Measurements from ENCODE around the gene FECH.

Gene FECH

DNA sequence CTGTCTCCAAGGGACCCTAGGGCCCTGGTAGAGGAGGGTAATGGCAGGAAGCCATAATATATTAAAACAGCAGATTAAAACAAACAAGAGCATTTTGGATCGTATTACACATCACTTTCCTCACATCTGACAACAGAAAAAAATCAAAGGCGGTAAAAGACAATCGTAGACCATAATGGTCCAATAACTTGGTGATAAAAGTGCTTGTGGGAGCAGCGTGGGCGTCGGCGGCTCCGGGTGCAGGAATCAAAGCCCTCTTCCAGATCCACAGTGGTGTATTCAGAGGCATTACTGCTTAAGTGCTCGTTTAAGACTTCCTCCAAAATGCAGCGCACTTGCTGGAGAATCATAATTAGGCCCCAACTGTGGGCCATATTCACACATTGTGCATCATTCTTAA, 68.0 kb downstream of the FECH start (continued):
- no peak for TF ChIP-seq SP2 (tag by site-specific recombination; IDR thresholded peaks at IDR 0.05)
- TF ChIP-seq ZNF776 (tag by site-specific recombination; IDR thresholded peaks at IDR 0.05; ENCODE audit: borderline replicate concordance), result no peak
- TF ChIP-seq, protein P1, sequence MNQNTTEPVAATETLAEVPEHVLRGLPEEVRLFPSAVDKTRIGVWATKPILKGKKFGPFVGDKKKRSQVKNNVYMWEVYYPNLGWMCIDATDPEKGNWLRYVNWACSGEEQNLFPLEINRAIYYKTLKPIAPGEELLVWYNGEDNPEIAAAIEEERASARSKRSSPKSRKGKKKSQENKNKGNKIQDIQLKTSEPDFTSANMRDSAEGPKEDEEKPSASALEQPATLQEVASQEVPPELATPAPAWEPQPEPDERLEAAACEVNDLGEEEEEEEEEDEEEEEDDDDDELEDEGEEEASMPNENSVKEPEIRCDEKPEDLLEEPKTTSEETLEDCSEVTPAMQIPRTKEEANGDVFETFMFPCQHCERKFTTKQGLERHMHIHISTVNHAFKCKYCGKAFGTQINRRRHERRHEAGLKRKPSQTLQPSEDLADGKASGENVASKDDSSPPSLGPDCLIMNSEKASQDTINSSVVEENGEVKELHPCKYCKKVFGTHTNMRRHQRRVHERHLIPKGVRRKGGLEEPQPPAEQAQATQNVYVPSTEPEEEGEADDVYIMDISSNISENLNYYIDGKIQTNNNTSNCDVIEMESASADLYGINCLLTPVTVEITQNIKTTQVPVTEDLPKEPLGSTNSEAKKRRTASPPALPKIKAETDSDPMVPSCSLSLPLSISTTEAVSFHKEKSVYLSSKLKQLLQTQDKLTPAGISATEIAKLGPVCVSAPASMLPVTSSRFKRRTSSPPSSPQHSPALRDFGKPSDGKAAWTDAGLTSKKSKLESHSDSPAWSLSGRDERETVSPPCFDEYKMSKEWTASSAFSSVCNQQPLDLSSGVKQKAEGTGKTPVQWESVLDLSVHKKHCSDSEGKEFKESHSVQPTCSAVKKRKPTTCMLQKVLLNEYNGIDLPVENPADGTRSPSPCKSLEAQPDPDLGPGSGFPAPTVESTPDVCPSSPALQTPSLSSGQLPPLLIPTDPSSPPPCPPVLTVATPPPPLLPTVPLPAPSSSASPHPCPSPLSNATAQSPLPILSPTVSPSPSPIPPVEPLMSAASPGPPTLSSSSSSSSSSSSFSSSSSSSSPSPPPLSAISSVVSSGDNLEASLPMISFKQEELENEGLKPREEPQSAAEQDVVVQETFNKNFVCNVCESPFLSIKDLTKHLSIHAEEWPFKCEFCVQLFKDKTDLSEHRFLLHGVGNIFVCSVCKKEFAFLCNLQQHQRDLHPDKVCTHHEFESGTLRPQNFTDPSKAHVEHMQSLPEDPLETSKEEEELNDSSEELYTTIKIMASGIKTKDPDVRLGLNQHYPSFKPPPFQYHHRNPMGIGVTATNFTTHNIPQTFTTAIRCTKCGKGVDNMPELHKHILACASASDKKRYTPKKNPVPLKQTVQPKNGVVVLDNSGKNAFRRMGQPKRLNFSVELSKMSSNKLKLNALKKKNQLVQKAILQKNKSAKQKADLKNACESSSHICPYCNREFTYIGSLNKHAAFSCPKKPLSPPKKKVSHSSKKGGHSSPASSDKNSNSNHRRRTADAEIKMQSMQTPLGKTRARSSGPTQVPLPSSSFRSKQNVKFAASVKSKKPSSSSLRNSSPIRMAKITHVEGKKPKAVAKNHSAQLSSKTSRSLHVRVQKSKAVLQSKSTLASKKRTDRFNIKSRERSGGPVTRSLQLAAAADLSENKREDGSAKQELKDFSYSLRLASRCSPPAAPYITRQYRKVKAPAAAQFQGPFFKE (tag by site-specific recombination; IDR thresholded peaks at IDR 0.05; ENCODE audit: borderline replicate concordance), result no peak

DNA sequence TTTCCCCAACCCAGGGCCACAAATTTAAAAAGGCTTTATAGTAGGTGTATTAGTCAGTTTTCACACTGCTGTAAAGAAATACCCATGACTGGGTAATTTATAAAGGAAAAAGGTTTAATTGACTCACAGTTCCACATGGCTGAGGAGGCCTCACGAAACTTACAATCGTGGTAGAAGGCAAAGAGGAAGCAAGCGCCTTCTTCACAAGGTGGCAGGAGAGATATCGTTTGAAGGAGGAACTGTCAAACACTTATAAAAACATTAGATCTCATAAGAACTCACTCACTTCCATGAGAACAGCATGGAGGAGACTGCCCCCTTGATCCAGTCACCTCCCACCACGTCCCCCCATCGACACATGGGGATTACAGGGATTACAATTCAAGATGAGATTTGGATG, 70.4 kb downstream of the FECH start:
- H3K4me1 ChIP-seq (ENCODE audit: control insufficient read depth, insufficient read depth, low read length), result no peaks in the 10 kb centered on the region
- no peaks in the 10 kb centered on the region for H3K36me3 ChIP-seq (ENCODE audit: control insufficient read depth in 2 of 2, insufficient read depth in 1 of 2, low read length in 2 of 2)
- ChIA-PET CTCF (interaction anchor here (0.7 kb wide), 1 partner anchor 47 kb away, joined by 4 read pairs; no protein-coding TSS in a partner anchor), POLR2A (no interaction called here)
- no peak overlapping the region for H3K4me3 ChIP-seq (ENCODE audit: low read depth, low read length)
- H3K27ac ChIP-seq (ENCODE audit: extremely low read depth, low read depth, low read length), result no peak overlapping the region
- TF ChIP-seq GLI4 (tag by site-specific recombination; IDR thresholded peaks at IDR 0.05) (no peak), WT1 (tag by site-specific recombination; IDR thresholded peaks at IDR 0.05) (no peak), BCL11B (tag by site-specific recombination; IDR thresholded peaks at IDR 0.05; ENCODE audit: low read depth) (no peak), ZNF623 (tag by site-specific recombination; IDR thresholded peaks at IDR 0.05) (no peak), ZNF184 (tag by site-specific recombination; IDR thresholded peaks at IDR 0.05) (no peak), KLF10 (tag by site-specific recombination; IDR thresholded peaks at IDR 0.05) (no peak), ZFP41 (tag by site-specific recombination; IDR thresholded peaks at IDR 0.05; ENCODE audit: borderline replicate concordance) (no peak), ZNF16 (tag by site-specific recombination; IDR thresholded peaks at IDR 0.05; ENCODE audit: low read depth) (no peak), ZIC2 (tag by site-specific recombination; IDR thresholded peaks at IDR 0.05) (no peak), ZNF23 (tag by site-specific recombination; IDR thresholded peaks at IDR 0.05; ENCODE audit: borderline replicate concordance) (no peak), ZNF785 (tag by site-specific recombination; IDR thresholded peaks at IDR 0.05) (no peak), SCRT2 (tag by site-specific recombination; IDR thresholded peaks at IDR 0.05) (no peak), KLF9 (tag by site-specific recombination; IDR thresholded peaks at IDR 0.05; ENCODE audit: low read depth) (no peak)
- TF ChIP-seq, protein P2, sequence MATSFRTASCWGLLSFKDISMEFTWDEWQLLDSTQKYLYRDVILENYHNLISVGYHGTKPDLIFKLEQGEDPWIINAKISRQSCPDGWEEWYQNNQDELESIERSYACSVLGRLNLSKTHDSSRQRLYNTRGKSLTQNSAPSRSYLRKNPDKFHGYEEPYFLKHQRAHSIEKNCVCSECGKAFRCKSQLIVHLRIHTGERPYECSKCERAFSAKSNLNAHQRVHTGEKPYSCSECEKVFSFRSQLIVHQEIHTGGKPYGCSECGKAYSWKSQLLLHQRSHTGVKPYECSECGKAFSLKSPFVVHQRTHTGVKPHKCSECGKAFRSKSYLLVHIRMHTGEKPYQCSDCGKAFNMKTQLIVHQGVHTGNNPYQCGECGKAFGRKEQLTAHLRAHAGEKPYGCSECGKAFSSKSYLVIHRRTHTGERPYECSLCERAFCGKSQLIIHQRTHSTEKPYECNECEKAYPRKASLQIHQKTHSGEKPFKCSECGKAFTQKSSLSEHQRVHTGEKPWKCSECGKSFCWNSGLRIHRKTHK (tag by site-specific recombination; IDR thresholded peaks at IDR 0.05), result no peak
- H3K9me3 ChIP-seq (ENCODE audit: control insufficient read depth, insufficient read depth, low read depth, low read length), result no peaks in the 10 kb centered on the region

- no peak overlapping the region for H3K4me3 ChIP-seq (ENCODE audit: low read depth, low read length)
- no peak overlapping the region for H3K27ac ChIP-seq (ENCODE audit: extremely low read depth, low read depth, low read length)
- CTCF ChIA-PET, result interaction anchor here (1.0 to 1.5 kb wide), 2 partner anchors 58 to 68 kb away, joined by 4 to 5 read pairs; no protein-coding TSS in a partner anchor
- POLR2A ChIA-PET, result no interaction called here
- no peaks in the 10 kb centered on the region for H3K9me3 ChIP-seq (ENCODE audit: control insufficient read depth, insufficient read depth, low read depth, low read length)
- H3K4me1 ChIP-seq (ENCODE audit: control insufficient read depth, insufficient read depth, low read length), result no peaks in the 10 kb centered on the region
- no peaks in the 10 kb centered on the region for H3K36me3 ChIP-seq (ENCODE audit: control insufficient read depth in 2 of 2, insufficient read depth in 1 of 2, low read length in 2 of 2)
- TF ChIP-seq TRIM28 (IDR thresholded peaks at IDR 0.05; ENCODE audit: borderline replicate concordance, low read length), result no peak
- TF ChIP-seq ZNF785 (tag by site-specific recombination; IDR thresholded peaks at IDR 0.05), result no peak
- no peak for TF ChIP-seq ZNF626 (tag by site-specific recombination; IDR thresholded peaks at IDR 0.05)
- no peak for TF ChIP-seq HOXC10 (CRISPR knock-in tag; IDR thresholded peaks at IDR 0.05)
- no peak for TF ChIP-seq ZNF174 (tag by site-specific recombination; IDR thresholded peaks at IDR 0.05)
- TF ChIP-seq ZNF658 (tag by site-specific recombination; IDR thresholded peaks at IDR 0.05), result no peak
- TF ChIP-seq, protein P3, sequence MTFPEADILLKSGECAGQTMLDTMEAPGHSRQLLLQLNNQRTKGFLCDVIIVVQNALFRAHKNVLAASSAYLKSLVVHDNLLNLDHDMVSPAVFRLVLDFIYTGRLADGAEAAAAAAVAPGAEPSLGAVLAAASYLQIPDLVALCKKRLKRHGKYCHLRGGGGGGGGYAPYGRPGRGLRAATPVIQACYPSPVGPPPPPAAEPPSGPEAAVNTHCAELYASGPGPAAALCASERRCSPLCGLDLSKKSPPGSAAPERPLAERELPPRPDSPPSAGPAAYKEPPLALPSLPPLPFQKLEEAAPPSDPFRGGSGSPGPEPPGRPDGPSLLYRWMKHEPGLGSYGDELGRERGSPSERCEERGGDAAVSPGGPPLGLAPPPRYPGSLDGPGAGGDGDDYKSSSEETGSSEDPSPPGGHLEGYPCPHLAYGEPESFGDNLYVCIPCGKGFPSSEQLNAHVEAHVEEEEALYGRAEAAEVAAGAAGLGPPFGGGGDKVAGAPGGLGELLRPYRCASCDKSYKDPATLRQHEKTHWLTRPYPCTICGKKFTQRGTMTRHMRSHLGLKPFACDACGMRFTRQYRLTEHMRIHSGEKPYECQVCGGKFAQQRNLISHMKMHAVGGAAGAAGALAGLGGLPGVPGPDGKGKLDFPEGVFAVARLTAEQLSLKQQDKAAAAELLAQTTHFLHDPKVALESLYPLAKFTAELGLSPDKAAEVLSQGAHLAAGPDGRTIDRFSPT (tag by site-specific recombination; IDR thresholded peaks at IDR 0.05), result no peak
- TF ChIP-seq ZNF624 (tag by site-specific recombination; IDR thresholded peaks at IDR 0.05), result no peak
- no peak for TF ChIP-seq ZNF571 (tag by site-specific recombination; IDR thresholded peaks at IDR 0.05)
- no peak for TF ChIP-seq ZNF510 (tag by site-specific recombination; IDR thresholded peaks at IDR 0.05; ENCODE audit: insufficient replicate concordance)
- no peak for TF ChIP-seq SP7 (tag by site-specific recombination; IDR thresholded peaks at IDR 0.05)
These were observed 81.3 kb downstream of the FECH start for GRCh38 chr18:57505231-57505630.
